CD4-positive, alpha-beta T cell treated with Interleukin-15 for 1 hour (primary cell): ENCODE data around the gene POLR2L.
A peak's percentile ranks its signal among the peaks of the same experiment; 100 is the strongest.

ENCODE experiments used
- DNase-seq: peaks from one replicate; pipeline ENCODE4 v3.0.0-alpha.2; 2020

POLR2L gene

DNA sequence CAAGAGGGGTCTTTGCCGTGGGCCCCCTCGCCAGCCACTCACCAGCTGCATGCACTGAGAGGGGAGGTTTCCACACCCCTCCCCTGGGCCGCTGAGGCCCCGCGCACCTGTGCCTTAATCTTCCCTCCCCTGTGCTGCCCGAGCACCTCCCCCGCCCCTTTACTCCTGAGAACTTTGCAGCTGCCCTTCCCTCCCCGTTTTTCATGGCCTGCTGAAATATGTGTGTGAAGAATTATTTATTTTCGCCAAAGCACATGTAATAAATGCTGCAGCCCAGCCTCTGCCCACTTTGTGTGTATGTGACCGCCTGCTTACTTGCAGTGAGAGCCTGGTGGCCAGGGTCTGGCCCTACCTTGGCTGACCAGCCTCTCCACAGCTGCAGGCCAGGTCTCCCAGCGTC lies 17.4 kb downstream of the POLR2L start:
- no peak for DNase-seq

DNA sequence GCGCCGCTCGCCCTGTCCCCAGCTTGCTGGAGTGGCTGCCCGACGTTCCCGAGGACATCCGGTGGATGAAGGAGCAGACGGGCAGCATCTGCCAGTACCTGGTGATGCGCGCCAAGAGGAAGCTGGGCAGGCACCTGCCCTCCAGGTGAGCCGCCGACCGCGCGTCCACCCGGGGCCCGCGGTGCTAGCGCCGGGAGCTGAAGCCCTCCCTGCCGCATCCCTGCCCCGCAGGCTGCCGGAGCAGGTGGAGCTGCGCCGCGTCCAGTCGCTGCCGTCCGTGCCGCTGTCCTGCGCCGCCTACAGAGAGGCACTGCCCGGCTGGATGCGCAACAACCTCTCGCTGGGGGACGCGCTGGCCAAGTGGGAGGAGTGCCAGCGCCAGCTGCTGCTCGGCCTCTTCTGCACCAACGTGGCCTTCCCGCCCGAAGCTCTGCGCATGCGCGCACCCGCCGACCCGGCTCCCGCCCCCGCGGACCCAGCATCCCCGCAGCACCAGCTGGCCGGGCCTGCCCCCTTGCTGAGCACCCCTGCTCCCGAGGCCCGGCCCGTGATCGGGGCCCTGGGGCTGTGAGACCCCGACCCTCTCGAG lies 17.9 kb downstream of the POLR2L start:
- DNase-seq: no peak

- no peak for DNase-seq
Measured at GRCh38 chr11:823441-824291, 18.7 kb downstream of the POLR2L start.

DNA sequence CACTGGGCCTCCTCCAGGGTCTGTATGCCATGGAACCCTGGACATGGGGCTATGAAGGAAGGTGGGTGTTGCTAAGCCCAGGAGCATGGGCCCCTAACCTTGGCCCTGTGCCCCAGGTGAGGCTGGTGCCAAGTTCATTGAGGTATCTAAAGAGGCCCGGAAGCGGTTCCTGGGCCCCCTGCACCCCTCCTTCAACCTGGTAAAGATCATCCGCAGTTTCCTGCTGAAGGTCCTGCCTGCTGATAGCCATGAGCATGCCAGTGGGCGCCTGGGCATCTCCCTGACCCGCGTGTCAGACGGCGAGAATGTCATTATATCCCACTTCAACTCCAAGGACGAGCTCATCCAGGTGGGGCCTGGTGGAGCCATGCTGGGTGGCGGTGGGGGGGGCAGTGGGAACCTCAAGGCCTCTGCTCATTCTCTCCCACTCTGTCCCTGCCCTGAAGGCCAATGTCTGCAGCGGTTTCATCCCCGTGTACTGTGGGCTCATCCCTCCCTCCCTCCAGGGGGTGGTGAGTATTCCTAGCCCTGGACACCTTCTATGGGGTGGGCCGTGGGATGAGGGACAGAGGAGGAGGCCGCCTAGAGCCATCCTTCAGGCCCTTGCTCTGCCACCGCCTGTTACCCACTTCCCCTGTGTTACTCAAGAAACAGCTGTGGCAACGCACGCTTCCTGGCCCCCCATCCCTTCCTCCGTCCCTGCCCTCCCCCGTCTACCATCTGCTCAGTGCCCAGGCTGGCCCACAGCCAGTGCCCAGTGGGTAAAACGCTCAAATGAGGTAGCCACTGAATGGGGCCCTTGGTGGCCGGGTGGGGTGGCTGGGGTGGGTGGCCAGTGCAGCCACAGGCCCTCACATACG lies 20.6 kb downstream of the POLR2L start:
- DNase-seq: no peak

- DNase-seq: peak; percentile 65
Measured at GRCh38 chr11:820655-821511, 21.4 kb downstream of the POLR2L start.

DNA sequence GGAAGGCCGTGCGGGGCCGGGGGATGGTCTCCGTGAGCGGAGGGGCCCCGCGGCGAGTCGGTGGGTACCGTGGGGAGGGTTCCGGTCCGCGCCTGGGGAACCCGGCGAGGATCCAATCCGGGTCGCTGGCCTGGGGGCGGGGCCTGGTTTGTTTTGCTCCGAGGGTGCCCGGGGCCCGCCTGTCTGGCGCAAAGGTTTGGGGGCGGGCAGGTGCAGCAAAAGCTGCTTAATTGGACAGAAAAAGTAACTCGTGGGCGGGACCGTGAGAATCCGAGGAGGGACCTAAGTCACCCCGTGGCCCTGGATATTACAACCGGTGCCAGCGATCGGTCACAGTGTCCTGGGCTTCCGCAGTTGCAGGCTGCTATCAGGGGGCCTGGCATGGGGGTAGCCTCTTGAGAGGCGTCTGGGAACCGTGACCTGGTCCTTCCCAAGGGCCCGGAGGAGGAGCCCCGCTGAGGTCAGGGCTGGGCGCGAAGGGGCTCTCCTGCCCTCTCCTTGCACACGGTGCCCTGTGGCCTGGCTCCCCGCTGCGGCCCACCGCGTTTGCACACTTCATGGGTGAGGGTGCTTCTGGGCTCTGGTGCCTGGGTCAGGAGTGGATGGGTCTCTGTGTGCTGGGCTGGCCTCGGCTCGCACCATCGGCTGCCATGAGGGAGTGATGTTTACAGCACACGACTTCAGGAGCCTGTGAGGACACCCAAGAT lies 22.2 kb downstream of the POLR2L start:
- peak; percentile 96 for DNase-seq

DNA sequence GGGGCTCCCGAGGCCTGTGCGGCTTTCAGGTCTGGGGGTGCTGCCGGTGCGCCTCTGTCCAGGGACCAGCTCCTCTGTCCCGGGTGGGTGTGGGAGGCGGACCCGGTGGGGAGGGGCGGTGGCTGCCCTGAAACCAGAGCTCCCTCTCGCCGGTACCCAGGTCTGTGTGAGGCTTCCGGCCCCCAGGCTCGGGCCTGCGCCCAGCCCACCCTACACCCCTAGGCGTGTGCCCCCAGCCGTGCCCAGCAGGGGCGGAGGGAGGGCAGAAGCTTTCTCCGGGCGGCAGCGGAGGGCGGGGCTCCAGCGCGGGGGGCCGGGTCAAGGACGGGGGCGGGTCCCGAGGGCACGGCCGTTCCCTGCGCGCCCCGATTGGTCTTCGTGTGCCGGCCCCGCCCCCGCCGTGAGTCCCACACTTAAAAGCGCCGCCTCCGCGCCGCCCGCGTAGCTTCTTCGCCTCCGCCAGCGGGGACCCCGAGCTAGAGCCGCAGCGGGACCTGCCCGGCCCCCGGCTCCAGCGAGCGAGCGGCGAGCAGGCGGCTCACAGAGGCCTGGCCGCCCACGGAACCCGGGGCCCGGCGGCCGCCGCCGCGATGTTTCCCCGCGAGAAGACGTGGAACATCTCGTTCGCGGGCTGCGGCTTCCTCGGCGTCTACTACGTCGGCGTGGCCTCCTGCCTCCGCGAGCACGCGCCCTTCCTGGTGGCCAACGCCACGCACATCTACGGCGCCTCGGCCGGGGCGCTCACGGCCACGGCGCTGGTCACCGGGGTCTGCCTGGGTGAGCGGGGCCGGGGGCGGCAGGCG lies 23.0 kb downstream of the POLR2L start:
- DNase-seq: peak; percentile 92

DNA sequence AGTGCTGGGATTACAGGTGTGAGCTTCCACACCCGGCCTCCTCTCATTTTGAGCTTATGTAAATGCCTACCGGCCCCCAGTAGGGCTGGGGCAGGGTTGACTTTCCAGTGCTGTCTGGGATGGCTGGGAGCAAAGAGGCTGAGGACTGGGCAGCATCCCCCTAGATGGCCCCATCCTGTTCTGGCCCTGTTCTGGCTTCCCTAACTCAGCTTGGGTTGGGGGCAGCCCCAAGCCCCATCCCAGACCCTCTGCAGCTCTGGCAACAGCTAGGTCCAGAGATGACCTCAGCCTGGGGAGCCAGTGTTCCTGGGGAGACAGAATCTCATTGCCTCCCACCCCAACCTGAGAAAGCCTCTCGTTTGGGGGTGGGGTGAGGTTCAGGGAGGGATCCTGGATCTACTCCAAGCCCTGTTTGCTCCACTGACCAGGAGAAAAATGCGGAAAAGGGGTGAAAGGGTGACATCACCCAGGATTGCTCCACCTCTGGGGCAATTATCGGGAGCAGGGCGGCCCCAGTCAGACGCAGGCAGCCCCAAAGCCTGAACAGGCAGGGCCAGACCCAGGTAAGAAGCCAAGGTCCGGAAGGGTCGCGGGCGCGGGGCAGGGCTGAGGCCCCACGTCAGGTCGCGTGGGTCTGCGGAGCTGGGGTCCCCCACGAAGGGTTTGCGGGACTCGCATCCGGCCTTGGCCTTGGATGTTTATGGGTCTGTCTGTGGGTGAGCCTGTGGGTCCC lies 23.8 kb downstream of the POLR2L start, which contains the start of gene PNPLA2:
TSS of gene PNPLA2 (plus strand) at position 519 of the 733 bp plus-strand sequence. CDS start 805 bp downstream, outside the sequence.
- DNase-seq: no peak

- no peak for DNase-seq
Measured at GRCh38 chr11:816433-816779, 25.9 kb downstream of the POLR2L start.

DNA sequence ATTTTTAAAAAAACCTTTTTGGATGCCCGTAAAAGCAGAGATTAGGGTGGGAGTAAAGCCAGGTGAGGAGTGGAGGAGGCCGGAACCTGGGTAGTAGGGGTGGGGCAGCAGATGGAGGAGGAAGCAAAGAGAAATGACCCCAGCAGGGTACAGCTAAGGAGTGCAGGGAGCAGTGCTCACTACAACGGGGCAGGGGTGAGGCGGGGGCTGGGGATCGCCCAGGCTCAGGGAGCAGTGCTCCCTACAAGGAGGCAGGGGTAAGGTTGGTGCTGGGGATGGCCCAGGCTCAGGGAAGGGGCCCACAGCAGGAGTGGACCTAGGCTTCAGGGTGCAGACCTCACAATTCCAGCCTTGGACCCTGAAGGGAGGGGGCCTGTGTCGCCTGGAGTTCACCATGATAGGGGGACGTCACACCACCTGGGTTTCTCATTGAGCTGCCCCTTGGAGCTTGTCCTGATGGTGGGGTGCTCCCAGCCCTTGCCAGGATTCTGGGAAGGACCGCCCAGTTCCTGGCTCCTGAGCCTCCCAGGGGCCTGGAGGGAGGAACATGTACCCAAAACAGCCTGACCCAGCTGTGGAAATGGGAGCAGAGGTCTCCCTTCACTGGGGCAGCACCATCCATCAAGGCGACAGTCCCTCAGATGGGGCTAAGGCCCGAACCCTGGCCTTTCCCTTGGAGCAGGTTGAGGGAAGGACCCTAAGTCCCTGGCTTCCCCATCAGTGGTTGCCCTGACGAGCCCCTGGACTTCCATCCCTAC lies 26.5 kb downstream of the POLR2L start:
- no peak for DNase-seq

GRCh38 chr11:813456-814096 lies 28.8 kb downstream of the POLR2L start:
- no peak for DNase-seq

- DNase-seq: no peak
Measured at GRCh38 chr11:813072-813455, 29.3 kb downstream of the POLR2L start.

DNA sequence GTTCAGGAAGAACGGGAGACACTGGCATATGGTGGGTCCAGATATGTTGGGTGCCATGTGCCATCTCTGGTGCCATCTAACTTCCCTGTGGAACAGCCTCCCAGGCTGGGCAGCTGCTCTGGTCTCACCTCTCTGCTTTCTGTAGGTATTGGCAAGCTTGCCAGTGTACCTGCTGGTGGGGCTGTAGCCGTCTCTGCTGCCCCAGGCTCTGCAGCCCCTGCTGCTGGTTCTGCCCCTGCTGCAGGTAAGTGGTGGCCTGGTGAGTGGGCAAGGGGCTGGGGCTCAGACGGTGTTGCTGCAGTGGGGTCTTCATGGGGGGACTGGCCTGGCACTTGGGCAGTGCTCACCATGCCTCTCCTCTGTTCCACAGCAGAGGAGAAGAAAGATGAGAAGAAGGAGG lies 29.9 kb downstream of the POLR2L start:
- no peak for DNase-seq

- DNase-seq: no peak
Measured at GRCh38 chr11:811446-812245, 30.7 kb downstream of the POLR2L start.

GRCh38 chr11:810040-810567 lies 32.2 kb downstream of the POLR2L start:
- peak; percentile 40 for DNase-seq

DNA sequence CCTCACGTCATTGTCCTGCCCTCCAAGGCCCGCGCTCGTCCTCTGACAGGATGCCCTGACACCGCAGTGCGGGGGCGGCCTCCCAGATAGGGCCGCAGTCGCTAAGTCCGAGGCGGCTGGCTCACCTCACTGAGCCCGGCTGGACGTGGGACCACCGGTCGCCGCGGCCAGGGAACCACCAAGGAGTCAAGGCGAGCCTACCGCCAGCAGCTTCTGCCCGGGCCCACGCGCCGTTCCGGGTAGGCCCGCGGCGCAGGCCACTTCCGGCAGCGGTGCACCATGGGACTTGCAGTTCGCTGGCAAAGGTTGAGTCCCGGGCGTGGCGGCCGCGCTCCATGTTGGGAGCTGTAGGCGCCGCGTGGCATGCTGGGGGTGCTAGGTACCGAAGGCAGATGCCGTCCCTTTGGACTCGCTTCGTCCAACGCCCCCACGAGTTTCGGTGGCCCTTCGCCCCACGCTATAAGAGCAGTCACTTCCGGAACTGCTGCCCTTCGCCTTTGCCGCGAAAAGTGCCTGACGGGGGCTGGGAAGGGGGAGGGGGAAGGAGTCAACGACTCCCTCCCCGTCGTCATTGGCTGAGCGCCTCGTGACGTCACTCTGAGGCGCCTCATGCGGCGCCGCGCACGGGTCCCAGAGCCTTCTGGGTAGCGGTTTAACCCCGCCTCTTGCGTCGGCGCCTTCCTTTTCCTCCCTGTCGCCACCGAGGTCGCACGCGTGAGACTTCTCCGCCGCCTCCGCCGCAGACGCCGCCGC lies 32.9 kb downstream of the POLR2L start, which contains the start of gene RPLP2:
TSS of gene RPLP2 (plus strand) at position 681 of the 753 bp plus-strand sequence. CDS start 268 bp downstream, outside the sequence.
- peak; percentile 97 for DNase-seq
